K562 (cell line): Measurements from ENCODE around the gene TEX28. TPM values are rescaled to one million over a fixed set of nuclear protein-coding genes. Genes with fewer than 3 reads are reported as not detected.

Experiments
- AFF4 ChIP-seq: sonication (generic); formaldehyde crosslinking; IDR thresholded peaks from 2 replicates; pipeline ENCODE4 v1.8.0; 2023; ENCODE audit warnings: mild to moderate bottlenecking, missing genetic modification reagents
- BDP1 ChIP-seq: IDR thresholded peaks from 3 replicates; pipeline ENCODE4 v1.6.1; 2011; ENCODE audit not compliant: insufficient read length, insufficient read depth
- HLTF ChIP-seq: fragments of 450-650 bp; IDR thresholded peaks from 2 replicates; pipeline ENCODE4 v1.6.1; 2016
- MAFG ChIP-seq: fragments of 450-650 bp; conservative IDR thresholded peaks from 2 replicates; pipeline ENCODE4 v1.6.1; 2016; ENCODE audit warnings: missing genetic modification characterization, missing compliant biosample characterization
- MECOM ChIP-seq: fragments of 250-450 bp; sonication (Bioruptor Pico); IDR thresholded peaks from 2 replicates; pipeline ENCODE4 v1.8.0; 2022; ENCODE audit warnings: inconsistent platforms
- NBN ChIP-seq: fragments of 450-650 bp; IDR thresholded peaks from 2 replicates; pipeline ENCODE4 v1.6.1; 2016; ENCODE audit warnings: low read depth, mild to moderate bottlenecking
- RFX1 ChIP-seq: fragments of 450-650 bp; IDR thresholded peaks from 2 replicates; pipeline ENCODE4 v1.6.1; 2016; ENCODE audit warnings: mild to moderate bottlenecking, moderate library complexity
- SP2 ChIP-seq: IDR thresholded peaks from 2 replicates; pipeline ENCODE4 v1.6.1; 2011; ENCODE audit warnings: mild to moderate bottlenecking, low read depth, low read length, moderate library complexity; ENCODE audit not compliant: poor library complexity, severe bottlenecking; ENCODE audit errors: extremely low read depth
- THAP12 ChIP-seq: fragments of 250-450 bp; sonication (Bioruptor Pico); IDR thresholded peaks from 2 replicates; pipeline ENCODE4 v1.9.0; 2021; ENCODE audit warnings: mild to moderate bottlenecking, inconsistent platforms
- YY1 ChIP-seq, 3 experiments: IDR thresholded peaks; 2 replicates each; pipeline ENCODE4 v1.6.1; 2011; ENCODE audit warnings: low read length in 2 of 3, mild to moderate bottlenecking in 2 of 3, moderate library complexity in 2 of 3, borderline replicate concordance in 1 of 3, control low read depth in 1 of 3, low read depth in 1 of 3; ENCODE audit not compliant: insufficient read depth in 3 of 3, insufficient replicate concordance in 2 of 3, control insufficient read depth in 1 of 3, insufficient read length in 1 of 3; ENCODE audit errors: extremely low read depth in 1 of 3
- ZBTB1 ChIP-seq: sonication (generic); formaldehyde crosslinking; IDR thresholded peaks from 2 replicates; pipeline ENCODE4 v1.8.1; 2023; ENCODE audit warnings: missing genetic modification reagents, low read depth, mild to moderate bottlenecking, borderline replicate concordance
- polyA plus RNA-seq, 8 experiments: library from polyadenylated mRNA; depleted of rRNA in 4 of 8; stranded (reverse) in 5 of 8; unstranded in 3 of 8; fragments of >200 nt; fragmentation: Nextera tagmentation in 2 of 8; fragmentation: Illumina TruSeq in 1 of 8; extraction: Ambion mirVana in 2 of 8; extraction: Trizol in 1 of 8; gene quantifications; 2 replicates each; pipeline versions ENCODE4 v1.2.1 to v1.2.3, GENCODE V29; 2011 to 2014; ENCODE audit warnings: inconsistent platforms in 1 of 8, missing spikeins in 1 of 8
- total RNA-seq, 7 experiments: library from RNA; depleted of rRNA in 6 of 7; stranded (reverse); fragments of >200 nt in 6 of 7; fragmentation: Illumina TruSeq in 2 of 7; extraction: Trizol in 2 of 7; gene quantifications; 2 replicates each; pipeline versions ENCODE4 v1.2.1 to v1.2.3, GENCODE V29; 2011 to 2021; ENCODE audit warnings: low replicate concordance in 1 of 7
- TF ChIP-seq, protein P1 (sequence below): sonication (generic); formaldehyde crosslinking; IDR thresholded peaks from 2 replicates; pipeline ENCODE4 v1.8.0; 2022; ENCODE audit warnings: missing genetic modification reagents, mild to moderate bottlenecking, moderate library complexity, borderline replicate concordance
- TF ChIP-seq, protein P2 (sequence below): fragments of 200-800 bp; sonication (Bioruptor generic); IDR thresholded peaks from 2 replicates; pipeline ENCODE4 v1.6.1; 2017; ENCODE audit warnings: missing genetic modification characterization, missing compliant biosample characterization
- TF ChIP-seq, protein P3 (sequence below), 3 experiments: fragments of 200-800 bp in 1 of 3; sonication (Bioruptor generic) in 1 of 3; sonication (generic) in 1 of 3; formaldehyde crosslinking in 1 of 3; IDR thresholded peaks; 2 replicates each; pipeline versions ENCODE4 v1.6.1 to v1.8.0; 2016 to 2022; ENCODE audit warnings: mild to moderate bottlenecking in 2 of 3, missing compliant biosample characterization in 2 of 3, missing genetic modification characterization in 2 of 3, missing genetic modification reagents in 1 of 3

Gene TEX28
- total and polyA plus RNA-seq, 9 of the 15 experiments (the other 6 are each of a cell fraction or from before 2014, with no cell fraction given), result not detected

DNA sequence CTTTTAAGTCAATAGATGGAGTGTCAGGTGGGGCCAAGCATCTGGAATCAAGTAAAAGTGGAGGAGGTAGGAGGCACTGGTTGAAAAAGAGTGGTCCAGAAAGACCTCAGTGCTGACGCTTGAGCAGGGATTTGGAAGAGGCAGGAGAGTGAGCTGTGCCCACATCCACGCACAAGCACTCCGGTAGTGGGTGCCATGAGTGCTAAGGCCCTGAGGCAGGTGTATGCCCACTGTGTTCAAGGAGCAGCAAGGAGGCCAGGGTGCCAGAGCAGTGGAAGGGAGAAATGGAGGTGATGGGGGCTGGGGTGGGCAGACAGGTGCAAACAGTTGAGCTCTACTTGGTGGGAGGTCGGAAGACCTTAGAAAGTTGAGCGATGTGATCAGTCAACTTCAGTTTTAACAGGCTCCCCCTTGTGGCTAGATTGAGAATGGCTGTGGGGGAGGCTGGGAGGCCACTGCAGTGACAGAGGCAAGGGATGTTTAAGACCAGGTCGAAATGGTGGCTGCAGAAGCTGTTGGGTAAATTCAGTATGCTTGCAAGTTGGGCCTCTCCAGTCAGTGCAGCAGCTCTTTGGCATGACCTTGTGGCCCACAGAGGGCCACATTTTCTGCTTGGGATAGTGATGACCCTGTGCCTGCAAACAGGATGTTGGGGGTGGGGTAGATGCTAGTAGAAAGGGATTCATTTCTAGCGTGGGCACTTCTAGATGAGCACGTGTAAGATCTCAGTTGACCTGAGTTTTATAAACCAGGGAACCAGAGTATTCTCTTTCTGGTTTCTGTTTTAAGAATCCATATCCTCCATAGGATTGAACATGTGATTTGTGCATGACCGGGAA lies 13.4 kb upstream of the TEX28 start (continued):
- TF ChIP-seq, protein P1, sequence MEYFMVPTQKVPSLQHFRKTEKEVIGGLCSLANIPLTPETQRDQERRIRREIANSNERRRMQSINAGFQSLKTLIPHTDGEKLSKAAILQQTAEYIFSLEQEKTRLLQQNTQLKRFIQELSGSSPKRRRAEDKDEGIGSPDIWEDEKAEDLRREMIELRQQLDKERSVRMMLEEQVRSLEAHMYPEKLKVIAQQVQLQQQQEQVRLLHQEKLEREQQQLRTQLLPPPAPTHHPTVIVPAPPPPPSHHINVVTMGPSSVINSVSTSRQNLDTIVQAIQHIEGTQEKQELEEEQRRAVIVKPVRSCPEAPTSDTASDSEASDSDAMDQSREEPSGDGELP (CRISPR knock-in tag), result 0 out of 2 replicates have a peak, but pooled peaks have one; percentile 12
- TF ChIP-seq MECOM (CRISPR knock-in tag) (no peak), SP2 (no peak), HLTF (no peak), RFX1 (no peak), MAFG (no peak), AFF4 (CRISPR knock-in tag) (no peak), NBN (no peak), BDP1 (no peak), THAP12 (CRISPR knock-in tag) (no peak), YY1 (IDR thresholded peaks at IDR 0.05; ENCODE audit: borderline replicate concordance in 1 of 3, control insufficient read depth in 1 of 3, extremely low read depth in 1 of 3, insufficient read depth in 3 of 3, insufficient read length in 1 of 3, insufficient replicate concordance in 2 of 3, low read depth in 1 of 3, low read length in 2 of 3) (peak in 1 of 3 experiments; percentile 23), ZBTB1 (CRISPR knock-in tag) (no peak)
- TF ChIP-seq, protein P2, sequence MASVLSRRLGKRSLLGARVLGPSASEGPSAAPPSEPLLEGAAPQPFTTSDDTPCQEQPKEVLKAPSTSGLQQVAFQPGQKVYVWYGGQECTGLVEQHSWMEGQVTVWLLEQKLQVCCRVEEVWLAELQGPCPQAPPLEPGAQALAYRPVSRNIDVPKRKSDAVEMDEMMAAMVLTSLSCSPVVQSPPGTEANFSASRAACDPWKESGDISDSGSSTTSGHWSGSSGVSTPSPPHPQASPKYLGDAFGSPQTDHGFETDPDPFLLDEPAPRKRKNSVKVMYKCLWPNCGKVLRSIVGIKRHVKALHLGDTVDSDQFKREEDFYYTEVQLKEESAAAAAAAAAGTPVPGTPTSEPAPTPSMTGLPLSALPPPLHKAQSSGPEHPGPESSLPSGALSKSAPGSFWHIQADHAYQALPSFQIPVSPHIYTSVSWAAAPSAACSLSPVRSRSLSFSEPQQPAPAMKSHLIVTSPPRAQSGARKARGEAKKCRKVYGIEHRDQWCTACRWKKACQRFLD (CRISPR knock-in tag), result no peak
- TF ChIP-seq, protein P3, sequence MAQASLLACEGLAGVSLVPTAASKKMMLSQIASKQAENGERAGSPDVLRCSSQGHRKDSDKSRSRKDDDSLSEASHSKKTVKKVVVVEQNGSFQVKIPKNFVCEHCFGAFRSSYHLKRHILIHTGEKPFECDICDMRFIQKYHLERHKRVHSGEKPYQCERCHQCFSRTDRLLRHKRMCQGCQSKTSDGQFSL (CRISPR knock-in tag; IDR thresholded peaks at IDR 0.05), result peak; percentile 88
- TF ChIP-seq, protein P3 (tag; IDR thresholded peaks at IDR 0.05), result peak in 1 of 2 experiments; percentile 26; a peak in 1 of 4 replicates
